ENCODE results near the gene RBM43. TPM values are rescaled to one million over a fixed set of nuclear protein-coding genes. Genes with fewer than 3 reads are reported as not detected.

Gene RBM43
- polyA plus RNA-seq, 1 of the 3 experiments (the other 2 are of a cell fraction) = 2.0 TPM

Other genes starting within 250 kb of the RBM43 start
- 0.83 and 0.89 TPM in 2 replicates for gene NMI, start 27.8 kb upstream of the RBM43 start, polyA plus RNA-seq (2012; rRNA removed)
- gene TNFAIP6, start 95.7 kb upstream of the RBM43 start, polyA plus RNA-seq (2012; rRNA removed) = 0.58 and 1.0 TPM in 2 replicates
- gene RIF1, start 148.0 kb upstream of the RBM43 start, polyA plus RNA-seq (2012; rRNA removed) = 2.4 and 3.0 TPM in 2 replicates